IPS-NIHi11 (cell line): Measurements from ENCODE around the gene SETD5.

Source experiments
- DNase-seq: peaks from one replicate; pipeline ENCODE4 v3.0.0; 2012; ENCODE audit warnings: mixed read lengths, low spot score

SETD5 gene

GRCh38 chr3:9397332-9397905 lies at the start of gene SETD5:
Gene SETD5 (plus strand): TSS chr3:9397615. CDS start chr3:9428939, 31,324 bp downstream.
- peak; percentile 90 for DNase-seq

GRCh38 chr3:9347887-9348286 lies 49.5 kb upstream of the SETD5 start:
- no peak for DNase-seq

- peak; percentile 17 for DNase-seq
These were observed 47.9 kb upstream of the SETD5 start for GRCh38 chr3:9349321-9350117.

- peak; percentile 59 for DNase-seq
These were observed 45.7 kb upstream of the SETD5 start for GRCh38 chr3:9351709-9352126.

- DNase-seq, result peak; percentile 78
These were observed 44.3 kb upstream of the SETD5 start for GRCh38 chr3:9352917-9353752.

GRCh38 chr3:9361691-9362388 lies 35.6 kb upstream of the SETD5 start:
- no peak for DNase-seq

- DNase-seq, result peak; percentile 84
These were observed 34.5 kb upstream of the SETD5 start, which contains the start of gene THUMPD3 for GRCh38 chr3:9362731-9363530. Gene THUMPD3 (plus strand): TSS chr3:9363054. CDS start chr3:9365069, 2,015 bp downstream.

GRCh38 chr3:9369508-9369907 lies 27.9 kb upstream of the SETD5 start:
- DNase-seq, result no peak

- no peak for DNase-seq
These were observed 23.9 kb upstream of the SETD5 start for GRCh38 chr3:9373465-9373864.

- DNase-seq, result no peak
These were observed 19.4 kb upstream of the SETD5 start for GRCh38 chr3:9377981-9378380.

GRCh38 chr3:9379327-9379726 lies 18.1 kb upstream of the SETD5 start:
- no peak for DNase-seq

- DNase-seq, result no peak
These were observed 17.4 kb upstream of the SETD5 start for GRCh38 chr3:9380014-9380413.

GRCh38 chr3:9384141-9384828 lies 13.1 kb upstream of the SETD5 start:
- DNase-seq, result no peak

- no peak for DNase-seq
These were observed 12.0 kb upstream of the SETD5 start for GRCh38 chr3:9385187-9386077.

GRCh38 chr3:9386078-9386459 lies 11.3 kb upstream of the SETD5 start:
- DNase-seq, result no peak

GRCh38 chr3:9386501-9387321 lies 10.7 kb upstream of the SETD5 start:
- no peak for DNase-seq

- no peak for DNase-seq
These were observed 10.1 kb upstream of the SETD5 start for GRCh38 chr3:9387322-9387655.

- DNase-seq, result no peak
These were observed 9.3 kb upstream of the SETD5 start for GRCh38 chr3:9388142-9388541.
